Caco-2 (cell line): ENCODE data around the gene GDPD1. TPM values are rescaled to one million over a fixed set of nuclear protein-coding genes. Genes with fewer than 3 reads are reported as not detected.

ENCODE experiments used
- BruUV-seq: library from RNA; stranded (reverse); fragments of 400-500 nt; replicated peaks from 2 replicates; lab custom pipeline; 2021; lab: Mats Ljungman, UMichigan
- CTCF ChIA-PET: fragments of 300-600 bp; sonication (Branson Sonifier 250); formaldehyde crosslinking; loops from one replicate; lab custom pipeline; 2022; ENCODE audit warnings: antibody characterized with exemption; lab: Charles Lee
- POLR2A ChIA-PET: fragments of 300-600 bp; sonication (Branson Sonifier 250); formaldehyde crosslinking; loops from one replicate; lab custom pipeline; 2022; ENCODE audit warnings: antibody characterized with exemption; lab: Charles Lee
- DNase-seq, 2 experiments: peaks; one replicate each; pipeline versions ENCODE4 v3.0.0 to v3.0.0-alpha.2; 2020 to 2022
- H3K27me3 ChIP-seq: replicated peaks from 2 replicates; pipeline ENCODE4 v1.6.0; 2011; ENCODE audit warnings: low read length; ENCODE audit not compliant: control insufficient read depth, insufficient read depth
- H3K36me3 ChIP-seq: 2 replicates; pipeline ENCODE4 v1.5.1; 2011; ENCODE audit warnings: low read length; ENCODE audit not compliant: control insufficient read depth, insufficient read depth
- H3K4me1 ChIP-seq: fragments of 250-450 bp; sonication (Bioruptor Pico); 2 replicates; pipeline ENCODE4 v1.5.1; 2020; ENCODE audit warnings: mild to moderate bottlenecking
- H3K4me3 ChIP-seq: 2 replicates; pipeline ENCODE4 v1.5.1; 2011; ENCODE audit warnings: low read depth, mild to moderate bottlenecking, control low read depth, low read length
- H3K9me3 ChIP-seq: fragments of 250-450 bp; sonication (Bioruptor Pico); 2 replicates; pipeline ENCODE4 v1.5.1; 2020; ENCODE audit warnings: mild to moderate bottlenecking, moderate library complexity
- H3K27ac Mint-ChIP-seq: one replicate; pipeline ENCODE4 v1.8.0; 2022; ENCODE audit warnings: mixed read lengths; ENCODE audit not compliant: unreplicated experiment
- H3K27me3 Mint-ChIP-seq: one replicate; pipeline ENCODE4 v1.8.0; 2022; ENCODE audit warnings: mixed read lengths; ENCODE audit not compliant: insufficient read depth, unreplicated experiment
- H3K36me3 Mint-ChIP-seq: one replicate; pipeline ENCODE4 v1.8.0; 2022; ENCODE audit warnings: mild to moderate bottlenecking, mixed read lengths; ENCODE audit not compliant: insufficient read depth, unreplicated experiment
- H3K4me1 Mint-ChIP-seq: one replicate; pipeline ENCODE4 v1.8.0; 2022; ENCODE audit warnings: low read depth, mixed read lengths; ENCODE audit not compliant: unreplicated experiment
- H3K4me3 Mint-ChIP-seq: one replicate; pipeline ENCODE4 v1.8.0; 2022; ENCODE audit warnings: mild to moderate bottlenecking, moderate library complexity, mixed read lengths; ENCODE audit not compliant: unreplicated experiment
- H3K9me3 Mint-ChIP-seq: one replicate; pipeline ENCODE4 v1.8.0; 2022; ENCODE audit warnings: mixed read lengths; ENCODE audit not compliant: unreplicated experiment
- intact Hi-C: fragments of 100-400 bp; cut with micrococcal nuclease; formaldehyde crosslinking; loops from one replicate; pipeline ENCODE4 v1.10.0; 2022; ENCODE audit not compliant: unreplicated experiment
- total RNA-seq: library from RNA; stranded (reverse); gene quantifications from 2 replicates; pipeline ENCODE4 v1.2.3, GENCODE V29; 2022
- TF ChIP-seq, protein P1 (sequence below), 2 experiments: fragments of 200-600 bp in 1 of 2; IDR thresholded peaks; 1 replicate in 1 of 2; 2 replicates in 1 of 2; pipeline versions ENCODE4 v1.5.1 to v1.8.0; 2011 to 2022; ENCODE audit warnings: antibody characterized with exemption in 1 of 2, control low read depth in 1 of 2, inconsistent platforms in 1 of 2, low read depth in 1 of 2, low read length in 1 of 2, mild to moderate bottlenecking in 1 of 2, moderate library complexity in 1 of 2; ENCODE audit not compliant: insufficient read depth in 1 of 2, severe bottlenecking in 1 of 2, unreplicated experiment in 1 of 2

The GDPD1 gene
- total RNA-seq, 1 experiment from 2014 or later: 1.2 TPM

GRCh38 chr17:59284317-59284716 is 64.0 kb downstream of the GDPD1 start:
- Histone ChIP-seq H3K9me3 (no peaks in the 10 kb centered on the region), H3K27me3 (no peaks in the 10 kb centered on the region), H3K36me3 (no peaks in the 10 kb centered on the region), H3K4me3 (no peak overlapping the region), H3K4me1 (peaks cover under 1% of the 10 kb centered on the region; the same call in 1 of the 2 replicates)
- peaks cover under 1% of the 10 kb centered on the region for H3K36me3 Mint-ChIP-seq
- POLR2A ChIA-PET: no interaction called here
- BruUV-seq: no TSS peak
- no peaks in the 10 kb centered on the region for H3K9me3 Mint-ChIP-seq
- H3K27ac Mint-ChIP-seq: no peak overlapping the region
- H3K4me3 Mint-ChIP-seq: no peak overlapping the region
- H3K27me3 Mint-ChIP-seq: peaks cover 5% of the 10 kb centered on the region
- TF ChIP-seq, protein P1, sequence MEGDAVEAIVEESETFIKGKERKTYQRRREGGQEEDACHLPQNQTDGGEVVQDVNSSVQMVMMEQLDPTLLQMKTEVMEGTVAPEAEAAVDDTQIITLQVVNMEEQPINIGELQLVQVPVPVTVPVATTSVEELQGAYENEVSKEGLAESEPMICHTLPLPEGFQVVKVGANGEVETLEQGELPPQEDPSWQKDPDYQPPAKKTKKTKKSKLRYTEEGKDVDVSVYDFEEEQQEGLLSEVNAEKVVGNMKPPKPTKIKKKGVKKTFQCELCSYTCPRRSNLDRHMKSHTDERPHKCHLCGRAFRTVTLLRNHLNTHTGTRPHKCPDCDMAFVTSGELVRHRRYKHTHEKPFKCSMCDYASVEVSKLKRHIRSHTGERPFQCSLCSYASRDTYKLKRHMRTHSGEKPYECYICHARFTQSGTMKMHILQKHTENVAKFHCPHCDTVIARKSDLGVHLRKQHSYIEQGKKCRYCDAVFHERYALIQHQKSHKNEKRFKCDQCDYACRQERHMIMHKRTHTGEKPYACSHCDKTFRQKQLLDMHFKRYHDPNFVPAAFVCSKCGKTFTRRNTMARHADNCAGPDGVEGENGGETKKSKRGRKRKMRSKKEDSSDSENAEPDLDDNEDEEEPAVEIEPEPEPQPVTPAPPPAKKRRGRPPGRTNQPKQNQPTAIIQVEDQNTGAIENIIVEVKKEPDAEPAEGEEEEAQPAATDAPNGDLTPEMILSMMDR (IDR thresholded peaks at IDR 0.05; ENCODE audit: insufficient read depth in 1 of 2, low read depth in 1 of 2, low read length in 1 of 2, severe bottlenecking in 1 of 2, unreplicated experiment in 1 of 2): no peak
- CTCF ChIA-PET: no interaction called here
- intact Hi-C loops: no loop called here
- no peak for DNase-seq
- no peaks in the 10 kb centered on the region for H3K4me1 Mint-ChIP-seq

DNA sequence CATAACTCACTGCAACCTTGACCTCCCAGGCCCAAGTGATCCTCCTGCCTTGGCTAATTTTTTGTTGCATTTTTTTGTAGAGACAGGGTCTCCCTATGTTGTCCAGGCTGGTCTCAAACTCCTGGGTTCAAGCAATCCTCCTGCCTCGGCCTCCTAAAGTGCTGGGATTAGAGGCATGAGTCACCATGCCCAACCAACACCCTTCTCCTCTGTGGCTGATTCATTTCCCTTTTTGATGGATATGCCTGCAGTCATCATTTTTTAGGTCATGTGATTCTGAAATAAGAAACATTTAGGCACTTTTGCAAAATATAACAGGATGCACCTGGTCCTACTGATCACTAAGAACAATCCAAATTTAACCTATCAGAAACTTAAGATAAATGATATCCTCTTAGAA is 67.1 kb downstream of the GDPD1 start:
- ChIA-PET CTCF (no interaction called here), POLR2A (no interaction called here)
- Histone ChIP-seq H3K4me1 (peaks cover 19% of the 10 kb centered on the region), H3K36me3 (no peaks in the 10 kb centered on the region), H3K9me3 (no peaks in the 10 kb centered on the region), H3K4me3 (no peak overlapping the region), H3K27me3 (no peaks in the 10 kb centered on the region)
- H3K27ac Mint-ChIP-seq: no peak overlapping the region
- no peak for DNase-seq
- BruUV-seq: no TSS peak
- peaks cover 13% of the 10 kb centered on the region for H3K36me3 Mint-ChIP-seq
- H3K4me1 Mint-ChIP-seq: peaks cover 7% of the 10 kb centered on the region
- H3K27me3 Mint-ChIP-seq: peaks cover 5% of the 10 kb centered on the region
- H3K4me3 Mint-ChIP-seq: no peak overlapping the region
- H3K9me3 Mint-ChIP-seq: no peaks in the 10 kb centered on the region
- TF ChIP-seq, protein P1 (IDR thresholded peaks at IDR 0.05; ENCODE audit: insufficient read depth in 1 of 2, low read depth in 1 of 2, low read length in 1 of 2, severe bottlenecking in 1 of 2, unreplicated experiment in 1 of 2): no peak
- intact Hi-C loops: no loop called here

- H3K4me3 Mint-ChIP-seq: no peak overlapping the region
- no peaks in the 10 kb centered on the region for H3K27me3 ChIP-seq
- peaks cover 19% of the 10 kb centered on the region for H3K4me1 ChIP-seq
- no TSS peak for BruUV-seq
- no peak overlapping the region for H3K4me3 ChIP-seq
- intact Hi-C loops: no loop called here
- no peaks in the 10 kb centered on the region for H3K36me3 ChIP-seq
- DNase-seq: no peak
- H3K4me1 Mint-ChIP-seq: peaks cover 7% of the 10 kb centered on the region
- ChIA-PET CTCF (no interaction called here), POLR2A (no interaction called here)
- no peaks in the 10 kb centered on the region for H3K9me3 Mint-ChIP-seq
- H3K27ac Mint-ChIP-seq: no peak overlapping the region
- peaks cover 5% of the 10 kb centered on the region for H3K27me3 Mint-ChIP-seq
- peaks cover 13% of the 10 kb centered on the region for H3K36me3 Mint-ChIP-seq
- no peaks in the 10 kb centered on the region for H3K9me3 ChIP-seq
- TF ChIP-seq, protein P1 (IDR thresholded peaks at IDR 0.05; ENCODE audit: insufficient read depth in 1 of 2, low read depth in 1 of 2, low read length in 1 of 2, severe bottlenecking in 1 of 2, unreplicated experiment in 1 of 2): no peak
Observed at GRCh38 chr17:59287891-59288290, 67.6 kb downstream of the GDPD1 start.
